Measurements from ENCODE around the gene ST7L.

ST7L gene

DNA sequence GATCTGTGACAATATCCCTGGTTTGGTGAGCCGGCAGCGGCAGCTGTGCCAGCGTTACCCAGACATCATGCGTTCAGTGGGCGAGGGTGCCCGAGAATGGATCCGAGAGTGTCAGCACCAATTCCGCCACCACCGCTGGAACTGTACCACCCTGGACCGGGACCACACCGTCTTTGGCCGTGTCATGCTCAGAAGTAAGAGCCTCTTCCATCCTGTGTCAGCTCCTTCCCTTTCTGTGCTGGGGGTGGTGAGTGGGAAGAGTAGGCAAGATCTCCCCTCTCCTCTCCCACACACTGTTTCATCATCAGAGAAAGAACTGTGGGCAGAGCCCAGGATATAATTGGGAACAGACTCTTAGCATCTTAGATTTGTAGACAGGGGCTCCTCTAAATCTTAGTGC is 104.0 kb downstream of the ST7L start:
- DNase-seq = no peak

DNA sequence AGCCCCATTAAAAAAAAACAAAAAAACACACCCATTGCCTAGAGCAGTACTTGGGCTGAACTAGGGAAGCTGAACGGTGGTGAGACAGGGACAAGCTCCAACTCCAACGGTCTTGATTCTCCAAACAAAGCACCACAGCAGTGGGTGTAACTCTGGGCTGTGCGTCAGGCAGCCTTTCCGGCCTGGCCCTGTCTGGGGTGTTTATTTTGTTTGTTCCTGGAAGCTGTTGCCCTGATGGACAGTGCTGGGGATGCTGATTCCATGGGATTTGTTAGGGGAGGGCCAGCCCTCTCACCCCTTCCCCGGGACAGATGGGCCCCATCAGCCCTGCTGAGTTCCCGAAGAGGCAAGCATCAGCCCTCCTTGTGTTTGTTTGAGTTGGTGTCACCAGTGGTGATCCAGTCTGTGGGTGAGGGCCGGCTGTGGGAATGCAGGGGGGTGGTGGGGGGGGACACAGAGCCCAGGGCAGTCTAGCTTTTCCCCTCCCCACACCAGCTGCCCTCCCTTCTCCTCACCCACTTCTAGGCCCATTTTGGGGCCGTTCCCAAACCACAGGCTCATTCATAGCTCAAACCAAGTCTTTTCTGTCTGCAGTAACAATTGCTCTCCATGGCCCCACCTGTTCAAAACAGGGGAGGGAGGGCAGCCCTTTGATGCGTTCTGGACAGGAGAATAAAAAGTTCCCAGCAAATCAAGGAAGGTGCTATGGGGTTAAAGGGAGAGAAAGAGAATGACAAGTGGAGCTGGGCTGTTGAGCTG is 105.7 kb downstream of the ST7L start:
- no peak for DNase-seq

DNA sequence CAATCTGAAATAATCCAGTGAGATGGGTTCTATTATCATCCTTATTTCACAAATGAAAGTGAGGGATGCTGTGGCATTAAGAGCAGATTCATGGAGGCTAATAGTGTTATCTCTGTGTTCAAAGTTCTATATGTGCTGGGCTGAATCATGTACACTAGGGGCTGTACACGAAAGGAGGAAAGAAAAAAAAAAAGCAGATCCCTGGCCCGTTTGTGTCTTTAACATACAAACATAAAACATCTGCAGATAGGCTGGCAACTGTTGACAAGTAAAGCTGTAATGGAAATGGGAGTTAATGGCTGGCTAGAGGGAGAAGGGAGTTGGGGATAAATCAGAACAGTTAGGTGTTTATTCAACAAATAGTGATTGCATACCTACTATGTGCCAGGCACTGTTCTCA is 107.0 kb downstream of the ST7L start:
- DNase-seq = no peak

GRCh38 chr1:112510340-112510739 is 108.6 kb downstream of the ST7L start:
- no peak for DNase-seq

GRCh38 chr1:112509660-112510178 is 109.2 kb downstream of the ST7L start:
- no peak for DNase-seq

GRCh38 chr1:112509005-112509659 is 109.8 kb downstream of the ST7L start:
- no peak for DNase-seq

DNA sequence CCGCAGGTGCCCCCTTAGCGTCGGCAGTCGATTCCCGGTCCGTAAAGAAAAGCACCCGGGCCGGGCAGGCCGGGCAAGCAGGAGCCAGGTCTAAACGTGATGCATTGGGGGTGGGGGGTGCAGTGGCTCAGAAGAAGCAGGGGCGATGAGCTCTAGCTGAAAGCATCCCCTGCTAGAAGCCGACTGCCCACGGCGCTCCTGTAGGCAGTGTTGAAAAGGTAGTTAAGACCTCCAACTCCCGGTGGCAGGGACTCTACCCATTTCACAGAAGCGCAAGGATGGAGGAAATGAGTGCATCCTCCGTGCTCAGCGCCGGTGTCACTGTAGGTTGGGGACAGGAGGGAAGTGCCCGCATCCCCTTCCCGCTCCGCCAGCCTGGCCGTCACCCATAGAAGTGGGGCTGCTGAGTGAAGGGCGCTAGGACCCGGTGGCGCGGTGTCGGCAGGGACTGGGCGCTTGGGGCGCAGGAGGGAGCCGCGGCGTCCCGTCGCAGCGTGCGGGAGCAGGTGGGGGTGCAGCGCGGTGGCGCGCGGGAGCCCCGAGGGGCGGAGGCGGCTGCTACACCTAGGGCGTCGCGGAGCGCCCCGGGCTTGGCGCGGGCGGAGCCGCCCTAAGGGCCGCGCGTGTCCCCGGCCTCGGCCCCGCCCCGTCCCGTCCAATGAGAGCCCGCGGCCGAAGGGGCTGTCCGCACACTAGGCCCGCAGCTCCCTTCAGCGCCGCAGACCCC is 110.5 kb downstream of the ST7L start, which contains the start of gene WNT2B:
WNT2B (plus strand) TSS at position 688 of the 727 bp plus-strand sequence. CDS start 298 bp downstream, outside the sequence.
- DNase-seq = peak in 1 of 14 donors; percentile 22

GRCh38 chr1:112507921-112508277 is 111.0 kb downstream of the ST7L start:
- no peak for DNase-seq

- no peak for DNase-seq
Measured at GRCh38 chr1:112507336-112507735, 111.6 kb downstream of the ST7L start.

GRCh38 chr1:112506731-112507130 is 112.2 kb downstream of the ST7L start:
- DNase-seq = no peak

- DNase-seq = no peak
Measured at GRCh38 chr1:112506306-112506705, 112.6 kb downstream of the ST7L start.

- DNase-seq = no peak
Measured at GRCh38 chr1:112505878-112506277, 113.1 kb downstream of the ST7L start.

DNA sequence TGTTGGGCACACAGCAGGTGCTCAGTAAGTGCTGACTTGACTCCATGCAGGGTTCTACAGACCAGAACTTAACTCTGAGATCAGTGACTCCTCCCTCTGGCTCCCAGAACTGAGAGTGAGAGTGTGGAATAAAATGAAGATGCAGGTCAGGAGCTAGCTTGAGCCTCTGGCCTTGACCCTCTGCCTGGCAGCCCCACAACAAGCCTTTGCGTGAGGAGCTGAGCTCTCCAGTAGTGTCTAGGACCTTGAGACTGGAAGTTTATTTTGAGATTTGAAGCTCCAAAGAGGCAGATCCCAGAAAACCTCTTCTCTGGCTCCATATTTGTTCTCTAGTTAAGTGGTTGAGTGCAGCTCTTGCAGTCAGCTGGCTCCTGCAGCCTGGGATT is 113.5 kb downstream of the ST7L start:
- DNase-seq = no peak

GRCh38 chr1:112504661-112505399 is 114.1 kb downstream of the ST7L start:
- no peak for DNase-seq

- no peak for DNase-seq
Measured at GRCh38 chr1:112504001-112504660, 114.8 kb downstream of the ST7L start.

DNA sequence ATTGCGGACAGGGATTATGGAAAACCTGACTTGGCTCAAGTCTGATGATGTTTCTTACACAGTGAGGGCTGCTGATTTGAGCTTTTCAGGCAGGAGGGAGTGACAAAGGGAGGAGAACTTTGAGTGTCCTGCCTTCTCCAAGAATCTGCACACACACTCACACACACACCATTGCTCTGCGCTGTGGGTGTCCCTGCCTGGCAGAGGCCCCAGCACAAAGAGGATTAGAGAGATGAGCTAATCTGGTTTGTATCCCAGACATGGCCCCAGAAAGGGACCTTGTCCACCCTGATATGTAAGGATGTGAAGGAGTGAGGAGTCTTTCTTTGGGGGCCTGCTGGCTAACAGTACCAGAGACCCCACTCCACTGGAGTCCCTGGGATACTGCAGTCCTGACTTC is 116.1 kb downstream of the ST7L start:
- peak in 1 of 14 donors; percentile 75 for DNase-seq

DNA sequence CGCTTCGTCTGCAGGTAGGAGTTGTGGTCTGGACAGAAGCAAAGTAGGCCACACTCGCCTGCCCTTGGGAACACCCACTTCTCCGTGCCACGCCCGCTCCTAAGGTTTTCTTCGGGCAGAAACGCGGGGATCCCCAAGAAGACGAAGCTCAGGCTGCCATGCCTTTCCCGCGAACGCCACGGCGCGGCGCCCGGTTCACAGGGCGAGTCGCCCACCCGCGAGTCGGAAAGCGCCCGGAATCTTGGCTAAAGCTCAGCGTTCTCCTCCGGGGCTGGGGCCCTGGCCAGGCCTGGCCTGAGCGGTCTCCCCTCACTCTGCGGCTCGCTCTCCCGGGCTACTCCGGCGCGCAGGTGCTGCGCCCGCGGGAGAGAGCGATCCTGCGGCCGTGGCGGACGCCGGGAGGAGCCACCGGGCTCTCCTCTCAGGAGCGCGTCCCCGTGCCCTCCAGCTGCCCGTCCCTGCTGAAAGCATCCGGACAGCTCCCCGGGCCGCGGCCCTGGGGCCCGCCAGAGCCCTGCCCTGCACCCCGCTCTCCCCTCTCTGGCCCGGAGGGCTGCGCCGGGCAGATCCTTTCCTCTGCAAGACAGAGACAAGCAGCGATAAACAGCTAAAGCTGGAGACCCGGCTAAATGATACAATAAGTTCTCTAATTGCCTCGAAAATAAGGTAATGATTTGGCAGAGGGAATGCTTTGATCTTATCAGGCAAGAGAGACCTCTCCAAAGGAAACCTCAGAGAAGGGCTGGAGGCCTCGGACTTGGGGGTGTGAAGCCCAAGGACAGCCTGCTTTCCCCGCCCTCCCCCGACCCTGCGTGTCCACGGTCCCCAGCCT is 116.9 kb downstream of the ST7L start:
- peak in 13 of 14 donors; percentile 16 to 76 (median 56) for DNase-seq

DNA sequence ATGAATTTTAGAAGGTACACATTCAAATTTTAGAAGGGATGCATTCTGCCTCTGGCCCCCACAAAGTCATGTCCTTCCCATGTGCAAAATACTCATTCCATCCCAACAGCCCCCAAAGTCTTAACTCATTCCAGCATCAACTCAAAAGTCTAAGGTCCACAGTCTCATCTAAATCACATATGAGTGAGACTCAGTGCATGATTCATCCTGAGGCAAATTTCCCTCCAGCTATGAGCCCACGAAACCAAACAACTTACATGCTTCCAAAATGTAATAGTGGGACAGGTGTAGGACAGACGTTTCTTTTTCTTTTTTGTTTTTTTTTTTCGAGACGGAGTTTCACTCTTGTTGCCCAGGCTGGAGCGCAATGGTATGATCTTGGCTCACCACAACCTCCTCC is 122.7 kb downstream of the ST7L start:
- no peak for DNase-seq

- DNase-seq = no peak
Measured at GRCh38 chr1:112493351-112493750, 125.6 kb downstream of the ST7L start.

- no peak for DNase-seq
Measured at GRCh38 chr1:112492076-112492475, 126.9 kb downstream of the ST7L start.

DNA sequence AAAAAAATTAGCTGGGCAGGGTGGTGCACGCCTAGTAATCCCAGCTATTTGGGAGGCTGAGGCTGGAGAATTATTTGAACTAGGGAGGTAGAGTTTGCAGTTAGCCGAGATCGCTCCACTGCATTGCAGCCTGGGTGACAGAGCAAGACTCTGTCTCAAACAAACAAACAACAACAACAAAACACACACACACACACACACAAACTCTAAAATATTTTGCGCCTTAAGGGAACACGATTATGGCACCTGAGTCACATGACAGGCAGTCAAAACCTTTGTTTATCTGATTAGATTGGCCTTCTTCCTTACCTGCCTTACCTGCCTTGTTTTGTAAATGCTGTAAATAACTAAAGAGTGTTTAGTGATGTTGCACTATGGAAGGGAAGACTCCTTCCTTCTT is 130.8 kb downstream of the ST7L start:
- no peak for DNase-seq
